Measurements from ENCODE around the gene MESD. TPM values are rescaled to one million over a fixed set of nuclear protein-coding genes. Genes with fewer than 3 reads are reported as not detected.

The MESD gene
- total and polyA plus RNA-seq, 5 experiments from 2014 or later, result 21.3 to 30.7 (median 30.5) TPM

Small RNAs within 50 kb of the gene (microRNA-seq; reads per million reads assigned to microRNA genes)
- gene MIR4514 (ENCODE audit: borderline microRNAs expressed), result not detected

Other genes starting within 250 kb of the MESD start
- not detected for gene CEMIP, start 210.4 kb downstream of the MESD start, total RNA-seq
- gene CEMIP, start 210.4 kb downstream of the MESD start, polyA plus RNA-seq, result under 1 TPM in 1 of 3 donors, not detected in 2; 0.13 TPM
- gene TLNRD1, start 11.1 kb upstream of the MESD start, total RNA-seq, result 10 to 100 TPM; 19.2 to 19.6 TPM
- gene TLNRD1, start 11.1 kb upstream of the MESD start, polyA plus RNA-seq, result 1 to 10 TPM; 2.2 to 2.9 (median 2.8) TPM
- under 1 TPM in 1 of 2 experiments, not detected in 1; 0.21 TPM for gene CFAP161, start 144.5 kb upstream of the MESD start, total RNA-seq
- gene CFAP161, start 144.5 kb upstream of the MESD start, polyA plus RNA-seq, result not detected
- 100 to 1,000 TPM; 395 to 415 TPM for gene IL16, start 207.1 kb upstream of the MESD start, total RNA-seq
- gene IL16, start 207.1 kb upstream of the MESD start, polyA plus RNA-seq, result 100 to 1,000 TPM; 193 to 428 (median 311) TPM

All from naive thymus-derived CD8-positive, alpha-beta T cell (primary cell).